CD4-positive, alpha-beta T cell treated with Interleukin-17A for 4 hours (primary cell): ENCODE measurements around the gene OR4B1.

Source experiments
- DNase-seq: peaks from one replicate; pipeline ENCODE4 v3.0.0-alpha.2; 2020; ENCODE audit warnings: mixed read lengths

The OR4B1 gene

DNA sequence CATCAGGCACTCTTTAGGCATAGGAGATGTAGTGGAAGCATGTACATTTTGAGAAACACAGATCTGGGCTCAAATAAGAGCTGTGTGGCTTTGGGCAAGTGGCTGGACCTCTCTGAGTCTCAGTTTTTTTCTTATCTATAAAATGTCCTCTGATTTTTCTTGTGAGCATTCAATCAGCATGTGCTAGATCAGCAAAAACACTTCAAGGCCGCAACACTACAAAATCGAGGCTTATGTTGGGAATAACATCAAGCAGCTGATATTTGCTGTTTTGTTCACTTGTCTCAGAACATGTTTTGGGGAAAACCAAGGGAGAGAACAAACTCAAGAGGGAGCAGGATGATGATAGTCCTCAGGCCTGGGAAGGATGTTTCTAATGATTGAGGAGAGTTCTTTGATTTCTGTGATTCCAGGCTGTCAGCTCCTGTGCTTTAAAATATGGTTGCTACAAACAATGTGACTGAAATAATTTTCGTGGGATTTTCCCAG lies 46.9 kb downstream of the OR4B1 start, which contains the start of gene OR4X1:
Gene OR4X1, plus strand, starts transcription at position 439 of the 489 bp plus-strand sequence. Its CDS starts 0 bp downstream, at position 439.
- DNase-seq = no peak
